ENCODE data around the gene TGFB3. TPM values are rescaled to one million over a fixed set of nuclear protein-coding genes. Genes with fewer than 3 reads are reported as not detected.

The TGFB3 gene
- total RNA-seq, 1 donor from 2014 or later = 19.2 TPM

DNA sequence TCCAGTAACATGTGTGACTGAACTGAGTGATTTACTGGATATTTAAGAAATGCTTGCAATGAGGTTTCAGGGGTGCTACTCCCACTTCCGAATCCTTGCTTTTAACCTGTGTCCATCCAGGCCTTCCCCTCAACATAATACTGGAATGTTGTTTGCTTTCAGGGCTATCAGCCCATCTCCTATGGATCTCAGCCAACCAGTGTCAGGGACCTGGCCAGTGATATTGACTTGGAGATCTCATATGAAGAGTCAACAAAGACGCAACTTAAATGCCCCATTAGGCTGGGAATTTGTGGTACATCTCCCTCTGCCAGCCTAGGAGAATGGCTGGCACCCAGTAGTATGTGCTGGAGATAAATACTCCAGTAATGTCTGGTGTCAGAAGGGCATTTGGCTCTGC lies 2.9 kb upstream of the TGFB3 start:
- TF ChIP-seq POLR2AphosphoS5 (IDR thresholded peaks at IDR 0.05; ENCODE audit: insufficient read depth in 1 of 2, low read depth in 1 of 2) (no peak), CTCF (IDR thresholded peaks at IDR 0.05) (no peak), POLR2A (IDR thresholded peaks at IDR 0.05) (no peak)
- Histone ChIP-seq H3K36me3 (no peaks in the 10 kb centered on the region), H3K27me3 (no peaks in the 10 kb centered on the region), H3K4me1 (peaks cover 62% of the 10 kb centered on the region), H3K27ac (peak overlapping the region; percentile 95), H3K4me3 (no peak overlapping the region), H3K9me3 (no peaks in the 10 kb centered on the region)
- no peak for DNase-seq (ENCODE audit: extremely low spot score in 2 of 2)
- intact Hi-C loops (cut with DNase I) = loop anchor here (5.0 to 10.0 kb wide), 2 partner anchors 190 to 272 kb away; no protein-coding TSS in a partner anchor

GRCh38 chr14:75983019-75983358 lies 1.2 kb upstream of the TGFB3 start:
- Histone ChIP-seq H3K27me3 (no peaks in the 10 kb centered on the region), H3K36me3 (no peaks in the 10 kb centered on the region), H3K4me3 (peak overlapping the region; percentile 67 to 91), H3K9me3 (no peaks in the 10 kb centered on the region), H3K4me1 (peaks cover 62% of the 10 kb centered on the region), H3K27ac (peak overlapping the region; percentile 95)
- intact Hi-C loops (cut with DNase I) = loop anchor here (5.0 to 10.0 kb wide), 2 partner anchors 188 to 271 kb away; no protein-coding TSS in a partner anchor
- DNase-seq (ENCODE audit: extremely low spot score in 2 of 2) = peak in 1 of 2 donors; percentile 77
- TF ChIP-seq POLR2AphosphoS5 (IDR thresholded peaks at IDR 0.05; ENCODE audit: insufficient read depth in 1 of 2, low read depth in 1 of 2) = no peak
- no peak for TF ChIP-seq CTCF (IDR thresholded peaks at IDR 0.05)
- no peak for TF ChIP-seq POLR2A (IDR thresholded peaks at IDR 0.05)

DNA sequence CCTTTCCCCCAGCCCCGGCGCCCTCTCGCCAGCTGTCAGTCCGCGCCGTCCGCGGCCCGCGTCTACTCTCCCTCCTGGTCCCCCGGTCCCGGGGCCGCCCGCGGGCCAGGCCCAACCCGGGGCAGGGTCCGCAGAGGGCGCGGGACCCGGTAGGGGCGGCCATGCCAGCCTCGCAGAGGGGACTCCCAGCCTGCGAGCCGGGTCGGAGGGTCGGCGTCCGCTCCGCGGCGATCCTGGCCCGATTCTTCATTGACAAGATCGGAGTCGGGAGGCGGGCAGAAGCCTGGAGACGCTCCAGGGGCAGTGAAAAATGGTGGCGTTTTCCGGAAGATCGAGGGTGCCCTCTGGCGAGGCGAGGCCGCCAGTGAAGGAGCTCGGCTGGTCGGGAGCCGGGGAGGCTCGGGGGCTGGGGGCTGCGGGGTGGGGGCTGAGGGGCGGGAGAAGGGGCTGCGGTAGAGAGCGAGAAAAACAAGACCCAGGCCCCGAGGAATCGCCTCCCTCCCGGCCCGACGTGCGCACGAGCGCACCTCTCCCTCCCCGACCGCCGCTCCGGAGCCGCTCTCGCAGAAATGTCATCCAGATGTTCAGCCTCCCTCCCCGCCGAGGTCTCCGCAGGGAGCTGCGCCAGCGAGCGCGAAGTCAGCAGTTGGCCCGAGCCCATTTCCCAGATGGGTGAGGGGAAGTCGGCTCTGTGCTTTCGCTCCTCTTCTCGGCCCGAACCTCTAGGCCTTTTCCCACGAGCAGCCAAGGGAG lies 647 bp upstream of the TGFB3 start:
- Histone ChIP-seq H3K4me3 (peak overlapping the region; percentile 67 to 91), H3K27ac (peak overlapping the region; percentile 95), H3K4me1 (peaks cover 62% of the 10 kb centered on the region), H3K36me3 (no peaks in the 10 kb centered on the region), H3K27me3 (no peaks in the 10 kb centered on the region), H3K9me3 (no peaks in the 10 kb centered on the region)
- TF ChIP-seq CTCF (IDR thresholded peaks at IDR 0.05) (peak in 1 of 3 experiments; percentile 55), POLR2A (IDR thresholded peaks at IDR 0.05) (no peak), POLR2AphosphoS5 (IDR thresholded peaks at IDR 0.05; ENCODE audit: insufficient read depth in 1 of 2, low read depth in 1 of 2) (peak in 1 of 2 donors; percentile 62)
- peak in 1 of 2 donors; percentile 90 for DNase-seq (ENCODE audit: extremely low spot score in 2 of 2)
- intact Hi-C loops (cut with DNase I) = loop anchor here (5.0 to 10.0 kb wide), 2 partner anchors 188 to 270 kb away; no protein-coding TSS in a partner anchor

GRCh38 chr14:75980856-75981255 lies 939 bp downstream of the TGFB3 start:
- no peaks in the 10 kb centered on the region for H3K27me3 ChIP-seq
- no peak for DNase-seq (ENCODE audit: extremely low spot score in 2 of 2)
- intact Hi-C loops (cut with DNase I) = loop anchor here (5.0 to 10.0 kb wide), 2 partner anchors 186 to 269 kb away; no protein-coding TSS in a partner anchor
- no peaks in the 10 kb centered on the region for H3K36me3 ChIP-seq
- H3K9me3 ChIP-seq = no peaks in the 10 kb centered on the region
- H3K4me3 ChIP-seq = peak overlapping the region; percentile 67 to 91
- peaks cover 57% of the 10 kb centered on the region for H3K4me1 ChIP-seq
- peak overlapping the region; percentile 95 for H3K27ac ChIP-seq
- no peak for TF ChIP-seq CTCF (IDR thresholded peaks at IDR 0.05)
- TF ChIP-seq POLR2AphosphoS5 (IDR thresholded peaks at IDR 0.05; ENCODE audit: insufficient read depth in 1 of 2, low read depth in 1 of 2) = no peak
- TF ChIP-seq POLR2A (IDR thresholded peaks at IDR 0.05) = no peak

Data from vagina (tissue), 2 donors.